Measurements from ENCODE around the gene R3HDM1. TPM values are rescaled to one million over a fixed set of nuclear protein-coding genes. Genes with fewer than 3 reads are reported as not detected.

Gene R3HDM1
- total RNA-seq, 1 donor: 12.3 TPM

- Histone ChIP-seq H3K36me3 (ENCODE audit: insufficient read depth, low read length) (no peaks in the 10 kb centered on the region), H3K4me2 (ENCODE audit: insufficient read depth, low read length) (no peak overlapping the region), H3K27ac (ENCODE audit: low read depth, low read length) (no peak overlapping the region), H2AFZ (ENCODE audit: low read length) (no peak overlapping the region), H3K9me3 (ENCODE audit: low read depth, low read length) (no peaks in the 10 kb centered on the region), H3K27me3 (ENCODE audit: insufficient read depth, low read length) (no peaks in the 10 kb centered on the region), H3K79me2 (ENCODE audit: insufficient read depth, low read length) (peaks cover 35% of the 10 kb centered on the region), H4K20me1 (ENCODE audit: insufficient read depth, low read length) (peaks cover 26% of the 10 kb centered on the region), H3K4me1 (ENCODE audit: insufficient read depth, low read length) (peaks cover 16% of the 10 kb centered on the region), H3K4me3 (ENCODE audit: insufficient read depth, low read length) (no peak overlapping the region)
- TF ChIP-seq CTCF (IDR thresholded peaks at IDR 0.05; ENCODE audit: extremely low read depth, low read depth, low read length): no peak
- DNase-seq (ENCODE audit: insufficient read length, low spot score, missing footprints): no peak
Measured at GRCh38 chr2:135740206-135740605, 208.9 kb downstream of the R3HDM1 start.

- DNase-seq (ENCODE audit: insufficient read length, low spot score, missing footprints): no peak
- H3K9me3 ChIP-seq (ENCODE audit: low read depth, low read length): no peaks in the 10 kb centered on the region
- H3K4me2 ChIP-seq (ENCODE audit: insufficient read depth, low read length): peak overlapping the region; percentile 14
- H3K27me3 ChIP-seq (ENCODE audit: insufficient read depth, low read length): no peaks in the 10 kb centered on the region
- peak overlapping the region; percentile 94 for H3K4me3 ChIP-seq (ENCODE audit: insufficient read depth, low read length)
- H3K79me2 ChIP-seq (ENCODE audit: insufficient read depth, low read length): peaks cover 38% of the 10 kb centered on the region
- peak overlapping the region; percentile 87 for H2AFZ ChIP-seq (ENCODE audit: low read length)
- no peak overlapping the region for H3K27ac ChIP-seq (ENCODE audit: low read depth, low read length)
- H4K20me1 ChIP-seq (ENCODE audit: insufficient read depth, low read length): peaks cover 32% of the 10 kb centered on the region
- H3K36me3 ChIP-seq (ENCODE audit: insufficient read depth, low read length): no peaks in the 10 kb centered on the region
- H3K4me1 ChIP-seq (ENCODE audit: insufficient read depth, low read length): peaks cover 22% of the 10 kb centered on the region
- no peak for TF ChIP-seq CTCF (IDR thresholded peaks at IDR 0.05; ENCODE audit: extremely low read depth, low read depth, low read length)
Measured at GRCh38 chr2:135741043-135741394, 209.7 kb downstream of the R3HDM1 start.

GRCh38 chr2:135741395-135742324 is 210.4 kb downstream of the R3HDM1 start, which contains the start of gene UBXN4:
Gene UBXN4 (plus strand): TSS chr2:135741855. CDS start chr2:135741930, 75 bp downstream.
- TF ChIP-seq CTCF (IDR thresholded peaks at IDR 0.05; ENCODE audit: extremely low read depth, low read depth, low read length): peak; percentile 49
- H3K27ac ChIP-seq (ENCODE audit: low read depth, low read length): peak within 1 kb of the TSS; percentile 93

GRCh38 chr2:135742325-135742757 is 211.1 kb downstream of the R3HDM1 start:
- TF ChIP-seq CTCF (IDR thresholded peaks at IDR 0.05; ENCODE audit: extremely low read depth, low read depth, low read length): no peak
- Histone ChIP-seq H3K4me3 (ENCODE audit: insufficient read depth, low read length) (peak overlapping the region; percentile 94), H3K36me3 (ENCODE audit: insufficient read depth, low read length) (no peaks in the 10 kb centered on the region), H4K20me1 (ENCODE audit: insufficient read depth, low read length) (peaks cover 45% of the 10 kb centered on the region), H3K79me2 (ENCODE audit: insufficient read depth, low read length) (peaks cover 51% of the 10 kb centered on the region), H2AFZ (ENCODE audit: low read length) (peak overlapping the region; percentile 82), H3K27me3 (ENCODE audit: insufficient read depth, low read length) (no peaks in the 10 kb centered on the region), H3K27ac (ENCODE audit: low read depth, low read length) (peak overlapping the region; percentile 93), H3K9me3 (ENCODE audit: low read depth, low read length) (no peaks in the 10 kb centered on the region), H3K4me2 (ENCODE audit: insufficient read depth, low read length) (peak overlapping the region; percentile 83), H3K4me1 (ENCODE audit: insufficient read depth, low read length) (peaks cover 23% of the 10 kb centered on the region)
- peak; percentile 76 for DNase-seq (ENCODE audit: insufficient read length, low spot score, missing footprints)

More at GRCh38 chr2:135741395-135742324, 210.4 kb downstream of the R3HDM1 start, which contains the start of gene UBXN4:
- Histone ChIP-seq H3K36me3 (ENCODE audit: insufficient read depth, low read length) (no peaks in the 10 kb centered on the region), H3K4me1 (ENCODE audit: insufficient read depth, low read length) (peaks cover 23% of the 10 kb centered on the region), H3K27me3 (ENCODE audit: insufficient read depth, low read length) (no peaks in the 10 kb centered on the region), H2AFZ (ENCODE audit: low read length) (peak within 1 kb of the TSS; percentile 87), H4K20me1 (ENCODE audit: insufficient read depth, low read length) (peaks cover 38% of the 10 kb centered on the region), H3K4me2 (ENCODE audit: insufficient read depth, low read length) (peak within 1 kb of the TSS; percentile 83), H3K4me3 (ENCODE audit: insufficient read depth, low read length) (peak within 1 kb of the TSS; percentile 94), H3K79me2 (ENCODE audit: insufficient read depth, low read length) (peaks cover 44% of the 10 kb centered on the region), H3K9me3 (ENCODE audit: low read depth, low read length) (no peaks in the 10 kb centered on the region)
- DNase-seq (ENCODE audit: insufficient read length, low spot score, missing footprints): peak; percentile 97

Data from osteoblast (primary cell).